Right lobe of liver (tissue), 4 donors: ENCODE measurements around the gene SYNRG.

Experiments used
- CTCF ChIP-seq, 4 donors: fragments of 200-600 bp in 3 of 4; fragments of 450-650 bp in 1 of 4; IDR thresholded peaks; one replicate each; pipeline versions ENCODE4 v1.5.1 to v1.8.0; 2016 to 2022; ENCODE audit warnings: antibody characterized with exemption in 4 of 4, mild to moderate bottlenecking in 2 of 4
- POLR2A ChIP-seq: fragments of 450-650 bp; IDR thresholded peaks from one replicate; pipeline ENCODE4 v1.6.1; 2017; ENCODE audit warnings: antibody characterized with exemption, mild to moderate bottlenecking
- donor health status: DM: no; HTN: no; CAD: no.
- donor health status: DM: no; HTN: no; CAD: no.
- donor health status: DM: no; HTN: yes; CAD: no.

DNA sequence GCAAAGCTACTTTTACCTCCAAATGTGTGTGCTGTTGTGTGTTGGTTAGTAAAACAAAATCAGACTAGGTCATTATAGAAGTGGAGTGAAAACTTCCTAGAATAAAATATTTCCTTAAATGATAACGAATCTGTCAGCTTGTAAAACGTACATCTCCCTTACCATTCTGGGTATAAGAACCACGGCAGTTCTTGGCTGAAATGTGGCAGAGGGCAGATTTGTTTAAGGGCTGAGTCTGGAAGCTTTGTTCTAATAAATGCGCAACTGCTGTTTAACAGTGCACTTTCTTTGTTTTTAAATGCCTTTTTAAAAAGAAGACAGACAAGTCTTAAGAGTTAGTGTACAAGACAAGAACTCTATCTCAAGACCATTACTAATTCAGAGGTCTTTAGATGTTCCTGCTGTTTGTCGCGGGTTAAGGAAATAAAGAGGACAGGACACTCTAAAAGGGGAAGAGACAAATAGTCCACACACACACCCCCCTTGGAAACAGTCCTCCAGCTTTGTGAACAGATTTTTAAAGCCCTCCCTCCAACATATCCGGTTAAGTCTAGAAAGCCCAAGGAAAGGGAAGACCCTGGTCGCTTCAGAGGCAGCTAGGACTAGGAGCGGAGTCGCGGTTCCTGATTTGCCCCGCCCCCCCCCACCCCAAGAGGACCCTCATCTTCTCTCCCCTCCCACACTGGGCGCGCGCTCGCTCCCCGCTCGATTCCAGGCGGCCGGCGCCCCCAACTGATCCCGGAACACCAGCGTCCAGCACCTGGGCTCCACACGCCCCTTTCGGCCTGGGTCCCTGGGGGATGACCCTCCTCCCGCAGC, 658 bp downstream of the SYNRG start:
- no peak for TF ChIP-seq POLR2A
- TF ChIP-seq CTCF (IDR thresholded peaks at IDR 0.05) = no peak
